Sigmoid colon (tissue), 4 donors: ENCODE measurements around the gene CCDC17.

Source experiments
- CTCF ChIP-seq, 4 experiments: fragments of 450-650 bp in 3 of 4; fragments of 200-600 bp in 1 of 4; IDR thresholded peaks; one replicate each; pipeline ENCODE4 v1.5.1; 2016 to 2019; ENCODE audit warnings: antibody characterized with exemption in 4 of 4, mild to moderate bottlenecking in 3 of 4, moderate library complexity in 2 of 4
- EP300 ChIP-seq, 4 donors: sonication (generic); formaldehyde crosslinking; IDR thresholded peaks; one replicate each; pipeline ENCODE4 v1.6.1; 2017; ENCODE audit warnings: antibody characterized with exemption in 4 of 4
- POLR2A ChIP-seq, 2 donors: fragments of 450-650 bp; IDR thresholded peaks; one replicate each; pipeline ENCODE4 v1.6.1; 2016; ENCODE audit warnings: antibody characterized with exemption in 2 of 2, mild to moderate bottlenecking in 2 of 2, moderate library complexity in 2 of 2
- POLR2AphosphoS5 ChIP-seq, 4 donors: sonication (generic); formaldehyde crosslinking; IDR thresholded peaks; one replicate each; pipeline ENCODE4 v1.6.1; 2017; ENCODE audit warnings: antibody characterized with exemption in 4 of 4

- TF ChIP-seq CTCF (IDR thresholded peaks at IDR 0.05) (no peak), POLR2AphosphoS5 (IDR thresholded peaks at IDR 0.05) (no peak), POLR2A (IDR thresholded peaks at IDR 0.05) (no peak), EP300 (IDR thresholded peaks at IDR 0.05) (no peak)
Observed at GRCh38 chr1:45585496-45586075, 38.3 kb downstream of the CCDC17 start.
